IPS DF 4.7 (cell line): Measurements from ENCODE around the gene FOXA3.

ENCODE experiments used
- DNase-seq: peaks from one replicate; pipeline ENCODE4 v3.0.0-alpha.2; 2013; ENCODE audit warnings: low spot score; ENCODE audit errors: extremely low read depth

The FOXA3 gene

DNA sequence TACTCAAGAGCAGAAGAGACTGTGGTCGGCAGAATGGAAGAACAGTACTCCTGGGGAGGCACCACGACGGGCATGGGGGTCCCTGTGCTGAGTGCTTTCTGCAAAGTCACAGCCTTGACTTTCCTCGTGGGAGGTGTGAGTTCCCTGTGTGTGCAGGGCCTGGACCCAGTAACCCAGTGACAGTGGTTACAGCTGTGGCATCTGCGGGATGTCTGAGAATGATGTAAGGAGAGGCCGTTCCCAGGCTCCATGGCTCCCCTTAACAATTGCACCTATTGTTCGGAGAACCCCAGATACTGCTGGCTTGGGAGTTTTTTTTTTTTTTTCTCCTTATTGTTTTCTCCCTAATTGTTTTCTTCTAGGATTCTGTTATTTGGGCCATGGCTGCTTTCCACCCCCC lies 55.6 kb downstream of the FOXA3 start:
- DNase-seq = no peak

DNA sequence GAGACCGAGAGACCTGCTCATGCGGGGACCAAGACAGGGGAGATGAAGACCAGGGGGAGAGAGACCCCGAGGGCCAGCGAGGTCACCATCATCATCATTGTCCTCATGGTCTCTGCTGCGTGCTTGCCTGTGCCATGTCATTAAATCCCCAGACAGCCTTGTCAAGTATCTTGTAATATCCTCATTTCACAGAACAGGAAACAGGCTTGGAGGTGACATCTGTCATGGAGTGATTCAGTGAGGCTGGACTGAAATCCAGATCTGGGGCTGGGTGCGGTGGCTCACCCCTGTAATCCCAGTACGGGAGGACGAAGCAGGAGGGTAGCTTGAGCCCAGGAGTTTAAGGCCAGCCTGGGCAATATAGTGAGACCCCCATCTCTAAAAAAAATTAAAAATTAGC lies 56.3 kb downstream of the FOXA3 start:
- DNase-seq = no peak

DNA sequence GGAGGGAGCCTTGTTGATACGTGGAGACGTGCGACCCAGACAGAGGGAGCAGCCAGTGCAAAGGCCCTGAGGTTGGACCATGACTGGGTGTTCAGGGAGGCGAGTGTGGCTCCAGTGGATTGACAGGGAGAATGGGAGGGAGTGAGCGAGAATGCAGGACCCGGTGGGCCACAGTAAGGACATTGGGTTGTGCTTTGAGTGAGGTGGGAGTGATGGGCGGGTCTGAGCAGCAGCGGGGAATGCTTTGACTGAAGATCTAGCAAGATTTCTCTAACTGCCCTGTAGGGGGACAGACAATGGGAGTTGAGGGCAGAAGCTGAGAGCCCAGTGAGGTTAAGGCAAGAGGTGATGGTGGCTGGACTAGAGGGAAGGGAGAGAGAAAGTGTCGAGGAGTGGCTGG lies 58.2 kb downstream of the FOXA3 start:
- DNase-seq = peak; percentile 49
